Measurements from ENCODE around the gene IER5L. TPM values are rescaled to one million over a fixed set of nuclear protein-coding genes. Genes with fewer than 3 reads are reported as not detected.

The IER5L gene
- total and polyA plus RNA-seq, 2 of the 8 experiments (the other 6 are each of a cell fraction or from before 2014, with no cell fraction given), result 0.65 to 1.0 TPM

DNA sequence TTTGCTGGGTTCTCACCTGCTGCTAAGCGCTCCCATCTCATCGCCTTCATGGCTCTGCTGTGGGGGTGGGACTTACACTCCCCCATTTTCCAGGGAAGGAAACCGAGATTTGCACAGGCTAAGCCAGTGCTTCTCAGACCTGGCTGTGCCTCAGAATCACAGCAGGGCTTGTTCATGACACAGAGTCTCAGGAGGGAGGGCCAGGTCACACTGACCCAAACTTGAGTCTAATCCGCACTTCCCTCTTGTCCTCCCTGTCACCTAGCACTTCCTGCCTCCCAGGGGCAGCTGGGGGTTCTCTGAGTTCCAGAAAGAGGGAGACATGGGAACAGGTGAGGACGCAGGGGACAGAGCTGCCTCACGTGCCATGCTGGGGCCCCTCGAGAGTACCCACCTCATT, 15.6 kb upstream of the IER5L start (continued):
- no peak for TF ChIP-seq CTBP2 (IDR thresholded peaks at IDR 0.05; ENCODE audit: borderline replicate concordance, insufficient read depth, insufficient read length, low read length)
- no peak for TF ChIP-seq SUZ12 (IDR thresholded peaks at IDR 0.05; ENCODE audit: low read length)
- TF ChIP-seq, protein P1, sequence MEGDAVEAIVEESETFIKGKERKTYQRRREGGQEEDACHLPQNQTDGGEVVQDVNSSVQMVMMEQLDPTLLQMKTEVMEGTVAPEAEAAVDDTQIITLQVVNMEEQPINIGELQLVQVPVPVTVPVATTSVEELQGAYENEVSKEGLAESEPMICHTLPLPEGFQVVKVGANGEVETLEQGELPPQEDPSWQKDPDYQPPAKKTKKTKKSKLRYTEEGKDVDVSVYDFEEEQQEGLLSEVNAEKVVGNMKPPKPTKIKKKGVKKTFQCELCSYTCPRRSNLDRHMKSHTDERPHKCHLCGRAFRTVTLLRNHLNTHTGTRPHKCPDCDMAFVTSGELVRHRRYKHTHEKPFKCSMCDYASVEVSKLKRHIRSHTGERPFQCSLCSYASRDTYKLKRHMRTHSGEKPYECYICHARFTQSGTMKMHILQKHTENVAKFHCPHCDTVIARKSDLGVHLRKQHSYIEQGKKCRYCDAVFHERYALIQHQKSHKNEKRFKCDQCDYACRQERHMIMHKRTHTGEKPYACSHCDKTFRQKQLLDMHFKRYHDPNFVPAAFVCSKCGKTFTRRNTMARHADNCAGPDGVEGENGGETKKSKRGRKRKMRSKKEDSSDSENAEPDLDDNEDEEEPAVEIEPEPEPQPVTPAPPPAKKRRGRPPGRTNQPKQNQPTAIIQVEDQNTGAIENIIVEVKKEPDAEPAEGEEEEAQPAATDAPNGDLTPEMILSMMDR (IDR thresholded peaks at IDR 0.05; ENCODE audit: control extremely low read depth in 1 of 3, insufficient read depth in 1 of 3, low read depth in 1 of 3, low read length in 3 of 3), result no peak
- no peak for TF ChIP-seq BCL11A (IDR thresholded peaks at IDR 0.05; ENCODE audit: low read depth in 2 of 2, low read length in 2 of 2)
- TF ChIP-seq CEBPB (IDR thresholded peaks at IDR 0.05; ENCODE audit: low read depth, low read length), result no peak
